ENCODE measurements around the gene DBNL.

Gene DBNL

GRCh38 chr7:44078521-44078920 is 34.0 kb downstream of the DBNL start:
- H3K27me3 ChIP-seq (ENCODE audit: low read depth, low read length): no peaks in the 10 kb centered on the region
- peaks cover 13% of the 10 kb centered on the region for H3K4me1 ChIP-seq (ENCODE audit: low read length)
- H3K27ac ChIP-seq (ENCODE audit: low read length): no peak overlapping the region
- H3K4me3 ChIP-seq (ENCODE audit: low read length): no peak overlapping the region
- no peak overlapping the region for H3K4me2 ChIP-seq (ENCODE audit: low read length)
- H3K36me3 ChIP-seq (replicated peaks; ENCODE audit: low read depth, low read length): peaks cover 56% of the 10 kb centered on the region
- no peak overlapping the region for H3K9ac ChIP-seq (ENCODE audit: low read length)
- no peaks in the 10 kb centered on the region for H4K20me1 ChIP-seq (ENCODE audit: insufficient read depth, low read length)
- TF ChIP-seq EZH2phosphoT487 (IDR thresholded peaks at IDR 0.05; ENCODE audit: low read depth) (no peak), CTCF (IDR thresholded peaks at IDR 0.05; ENCODE audit: low read depth, low read length) (no peak)
- H3K79me2 ChIP-seq (ENCODE audit: low read length): peaks cover 20% of the 10 kb centered on the region
- no peaks in the 10 kb centered on the region for H3K9me3 ChIP-seq (ENCODE audit: insufficient read depth, low read length)
- H2AFZ ChIP-seq (ENCODE audit: low read depth, low read length): no peak overlapping the region

GRCh38 chr7:44079331-44080021 is 35.0 kb downstream of the DBNL start:
- no peak overlapping the region for H3K9ac ChIP-seq (ENCODE audit: low read length)
- no peak overlapping the region for H3K4me3 ChIP-seq (ENCODE audit: low read length)
- H3K79me2 ChIP-seq (ENCODE audit: low read length): peaks cover 20% of the 10 kb centered on the region
- TF ChIP-seq CTCF (IDR thresholded peaks at IDR 0.05; ENCODE audit: low read depth, low read length) (no peak), EZH2phosphoT487 (IDR thresholded peaks at IDR 0.05; ENCODE audit: low read depth) (no peak)
- peaks cover 52% of the 10 kb centered on the region for H3K36me3 ChIP-seq (replicated peaks; ENCODE audit: low read depth, low read length)
- no peaks in the 10 kb centered on the region for H3K27me3 ChIP-seq (ENCODE audit: low read depth, low read length)
- H3K4me1 ChIP-seq (ENCODE audit: low read length): peaks cover 13% of the 10 kb centered on the region
- no peak overlapping the region for H3K4me2 ChIP-seq (ENCODE audit: low read length)
- no peaks in the 10 kb centered on the region for H3K9me3 ChIP-seq (ENCODE audit: insufficient read depth, low read length)
- H3K27ac ChIP-seq (ENCODE audit: low read length): no peak overlapping the region
- no peaks in the 10 kb centered on the region for H4K20me1 ChIP-seq (ENCODE audit: insufficient read depth, low read length)
- no peak overlapping the region for H2AFZ ChIP-seq (ENCODE audit: low read depth, low read length)

- H3K4me1 ChIP-seq (ENCODE audit: low read length): peaks cover 13% of the 10 kb centered on the region
- no peak overlapping the region for H3K27ac ChIP-seq (ENCODE audit: low read length)
- H3K36me3 ChIP-seq (replicated peaks; ENCODE audit: low read depth, low read length): peaks cover 52% of the 10 kb centered on the region
- no peaks in the 10 kb centered on the region for H3K27me3 ChIP-seq (ENCODE audit: low read depth, low read length)
- TF ChIP-seq EZH2phosphoT487 (IDR thresholded peaks at IDR 0.05; ENCODE audit: low read depth): no peak
- TF ChIP-seq CTCF (IDR thresholded peaks at IDR 0.05; ENCODE audit: low read depth, low read length): no peak
- no peak overlapping the region for H3K4me3 ChIP-seq (ENCODE audit: low read length)
- H3K4me2 ChIP-seq (ENCODE audit: low read length): no peak overlapping the region
- H2AFZ ChIP-seq (ENCODE audit: low read depth, low read length): no peak overlapping the region
- H3K9me3 ChIP-seq (ENCODE audit: insufficient read depth, low read length): no peaks in the 10 kb centered on the region
- no peak overlapping the region for H3K9ac ChIP-seq (ENCODE audit: low read length)
- no peaks in the 10 kb centered on the region for H4K20me1 ChIP-seq (ENCODE audit: insufficient read depth, low read length)
- peaks cover 20% of the 10 kb centered on the region for H3K79me2 ChIP-seq (ENCODE audit: low read length)
Observed at GRCh38 chr7:44080118-44080517, 35.6 kb downstream of the DBNL start.

- no peaks in the 10 kb centered on the region for H3K27me3 ChIP-seq (ENCODE audit: low read depth, low read length)
- peak overlapping the region; percentile 97; the same call in 1 of the 2 replicates for H3K9ac ChIP-seq (ENCODE audit: low read length)
- peaks cover 20% of the 10 kb centered on the region for H3K79me2 ChIP-seq (ENCODE audit: low read length)
- H3K4me2 ChIP-seq (ENCODE audit: low read length): peak overlapping the region; percentile 90
- H3K36me3 ChIP-seq (replicated peaks; ENCODE audit: low read depth, low read length): peaks cover 48% of the 10 kb centered on the region
- peak overlapping the region; percentile 86 for H3K27ac ChIP-seq (ENCODE audit: low read length)
- H3K4me1 ChIP-seq (ENCODE audit: low read length): peaks cover 13% of the 10 kb centered on the region
- peak overlapping the region; percentile 99 for H3K4me3 ChIP-seq (ENCODE audit: low read length)
- no peak overlapping the region for H2AFZ ChIP-seq (ENCODE audit: low read depth, low read length)
- H3K9me3 ChIP-seq (ENCODE audit: insufficient read depth, low read length): no peaks in the 10 kb centered on the region
- no peaks in the 10 kb centered on the region for H4K20me1 ChIP-seq (ENCODE audit: insufficient read depth, low read length)
- TF ChIP-seq CTCF (IDR thresholded peaks at IDR 0.05; ENCODE audit: low read depth, low read length) (no peak), EZH2phosphoT487 (IDR thresholded peaks at IDR 0.05; ENCODE audit: low read depth) (no peak)
Observed at GRCh38 chr7:44080686-44081265, 36.3 kb downstream of the DBNL start.

All from OCI-LY3 (cell line).